NCI-H2171 (cell line): ENCODE measurements around the gene CBFB.

Experiments used
- DNase-seq: peaks from one replicate; lab custom pipeline; 2025; lab: John Stamatoyannopoulos, UW

CBFB gene

DNA sequence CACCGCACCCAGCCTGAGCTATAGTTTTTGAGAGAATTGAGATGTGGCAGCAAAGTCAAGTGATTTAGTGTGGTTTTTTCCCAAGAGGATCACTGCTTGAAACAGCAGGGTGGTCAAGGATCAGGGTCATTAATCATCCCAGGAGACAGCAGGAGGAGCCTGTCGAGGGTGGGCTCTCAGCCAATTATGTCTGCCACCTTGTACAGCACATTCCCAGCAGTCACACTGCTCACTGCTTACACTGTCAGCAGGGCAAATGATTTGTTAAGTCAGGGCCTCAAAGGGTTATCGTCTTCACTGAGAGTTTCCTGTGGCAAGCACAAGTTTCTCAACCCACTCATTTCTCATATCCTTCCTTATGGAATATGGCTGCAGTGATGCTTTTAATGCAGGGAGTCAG is 108.7 kb downstream of the CBFB start:
- DNase-seq, result no peak

DNA sequence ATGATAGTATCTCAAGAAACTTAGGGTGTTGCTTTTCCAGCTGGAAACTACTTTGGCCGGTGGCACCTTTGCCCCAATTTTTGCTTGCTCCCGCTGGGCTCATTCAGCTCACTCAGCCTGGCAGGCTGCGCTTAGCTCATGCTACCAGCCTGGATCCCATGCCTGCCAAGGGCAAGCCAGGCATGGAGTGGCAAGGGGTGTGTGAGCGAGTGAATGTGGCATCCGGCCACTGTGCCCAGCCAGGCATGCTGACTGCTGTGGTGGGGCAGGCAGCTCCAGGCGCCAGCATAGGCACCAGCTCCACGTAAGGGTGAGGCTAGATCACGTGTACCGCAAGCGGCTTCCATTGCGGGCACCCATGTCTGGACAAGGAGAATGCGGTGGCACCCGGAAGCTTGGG is 112.4 kb downstream of the CBFB start:
- no peak for DNase-seq

DNA sequence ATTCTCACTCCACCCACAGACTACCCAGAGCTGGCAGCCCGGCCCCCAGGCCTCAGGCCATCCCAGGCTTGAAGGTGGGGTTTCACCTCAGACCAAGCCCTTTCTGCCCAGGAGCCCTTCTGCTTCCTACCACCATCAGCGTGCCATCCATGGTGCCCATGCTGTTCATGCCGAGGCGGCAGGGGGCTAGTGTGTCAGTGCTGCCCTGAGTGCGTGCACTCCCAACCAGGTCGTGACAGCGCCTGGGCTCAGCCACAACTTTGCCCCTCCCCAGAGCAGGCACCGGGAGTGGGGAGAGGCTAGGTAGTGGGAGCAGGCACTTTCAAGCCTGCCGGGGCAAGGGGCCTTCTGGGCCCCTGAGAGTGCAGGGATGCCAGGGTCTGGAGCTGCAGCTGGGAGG is 113.4 kb downstream of the CBFB start:
- no peak for DNase-seq

DNA sequence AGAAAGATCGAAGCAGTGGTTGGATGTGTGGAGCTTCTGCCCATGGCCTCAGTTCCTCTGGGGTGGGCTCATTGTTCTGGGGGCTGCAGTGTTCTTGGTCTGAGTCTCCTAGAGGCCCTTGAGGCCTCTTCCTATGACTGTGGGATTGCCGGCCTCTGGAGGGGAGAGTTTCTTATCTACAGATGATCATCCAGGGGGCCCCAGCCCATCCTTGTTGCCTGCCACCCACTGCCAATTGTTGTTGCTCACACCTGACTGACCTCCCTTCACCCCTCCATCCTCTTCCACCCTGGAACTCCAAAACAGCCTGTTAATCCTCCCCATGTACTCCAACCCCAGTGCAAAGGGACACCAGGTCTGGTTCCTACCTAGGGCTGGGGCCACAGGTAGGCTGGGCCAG is 116.0 kb downstream of the CBFB start:
- no peak for DNase-seq

- no peak for DNase-seq
Observed at GRCh38 chr16:67145746-67146145, 116.8 kb downstream of the CBFB start.

- no peak for DNase-seq
Observed at GRCh38 chr16:67146523-67147357, 117.8 kb downstream of the CBFB start.

DNA sequence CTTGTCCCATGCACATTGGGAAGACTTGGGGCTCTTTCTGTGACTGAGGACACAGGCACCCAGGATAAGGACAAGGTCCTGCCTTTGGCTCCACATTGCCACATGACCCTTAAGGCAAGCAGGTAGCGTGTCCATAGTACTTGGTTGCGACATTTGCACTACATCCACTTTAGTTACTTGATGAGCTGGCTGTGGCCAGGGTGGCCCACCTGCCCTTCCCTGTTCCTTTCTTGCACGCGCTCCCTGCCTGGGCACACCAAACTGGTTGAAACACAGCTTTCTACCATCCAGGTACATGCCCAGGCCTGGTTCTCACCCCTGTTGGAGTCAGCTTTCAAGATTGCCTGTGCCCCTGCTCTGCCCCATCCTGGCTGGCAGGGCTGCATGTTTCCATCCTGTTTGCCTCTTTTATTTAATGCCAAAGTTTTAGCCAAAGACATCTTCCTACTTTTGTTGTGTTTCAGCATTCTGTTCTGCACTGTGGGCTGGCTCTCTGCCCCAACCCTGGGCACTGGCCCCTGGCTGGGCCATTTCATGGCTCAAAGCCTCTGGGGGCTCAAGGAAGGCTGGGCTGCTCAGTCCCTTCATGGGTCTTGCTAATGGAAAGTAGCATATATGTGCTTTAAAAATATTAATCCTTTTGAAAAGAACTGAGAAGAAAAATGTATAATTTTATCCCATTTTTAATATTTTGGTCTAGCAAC is 118.6 kb downstream of the CBFB start:
- DNase-seq, result no peak

GRCh38 chr16:67148221-67148620 is 119.3 kb downstream of the CBFB start:
- no peak for DNase-seq

DNA sequence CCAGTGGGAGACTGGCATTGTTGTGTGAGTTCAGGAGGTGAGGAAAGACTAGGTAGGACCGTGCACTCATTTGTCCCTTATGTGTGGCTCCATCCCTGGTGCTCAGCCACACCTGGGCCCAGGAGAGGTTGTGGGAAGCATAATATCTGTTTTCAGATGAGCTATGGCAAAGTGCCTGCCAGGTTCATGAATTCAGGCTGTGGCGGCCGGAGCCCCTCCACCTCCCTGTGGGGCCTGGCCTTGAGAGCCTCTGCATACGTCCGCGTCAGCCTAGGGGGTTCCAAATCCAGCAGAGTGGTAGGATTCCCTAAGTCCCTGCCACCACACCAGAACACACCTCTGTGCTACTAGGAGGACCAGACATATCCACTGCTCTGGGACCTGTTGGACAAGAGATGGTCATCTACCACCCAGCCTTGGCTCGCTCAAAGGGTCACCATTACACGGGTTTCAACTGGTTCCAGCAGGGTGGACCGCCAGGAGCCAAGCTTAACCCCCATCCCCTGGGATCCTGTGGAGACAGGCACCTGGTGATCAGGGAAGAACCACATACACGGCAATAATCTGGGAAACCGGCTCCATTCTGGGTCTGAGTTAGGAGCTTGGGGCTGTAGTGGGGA is 119.8 kb downstream of the CBFB start:
- DNase-seq, result no peak

- DNase-seq, result no peak
Observed at GRCh38 chr16:67149276-67150046, 120.5 kb downstream of the CBFB start.

GRCh38 chr16:67150047-67150832 is 121.3 kb downstream of the CBFB start:
- DNase-seq, result peak; percentile 61
